Measurements from ENCODE around the gene DNAH6. TPM values are rescaled to one million over a fixed set of nuclear protein-coding genes. Genes with fewer than 3 reads are reported as not detected.

The DNAH6 gene
- total RNA-seq, 1 experiment from 2014 or later, result 1.6 TPM

- ChIA-PET CTCF (no interaction called here), POLR2A (no interaction called here), RAD21 (ENCODE audit: low non-redundant PET in 1 of 2, low total read pairs in 2 of 2, uncharacterized antibody in 2 of 2, unreplicated experiment in 2 of 2) (no interaction called here)
- no peaks in the 10 kb centered on the region for H3K4me1 ChIP-seq (ENCODE audit: control insufficient read depth in 1 of 2, insufficient read depth in 2 of 2, low read length in 2 of 2)
- no peak for TF ChIP-seq FOSL1 (IDR thresholded peaks at IDR 0.05; ENCODE audit: low read depth)
- TF ChIP-seq MAX (IDR thresholded peaks at IDR 0.05), result no peak
- TF ChIP-seq EZH2 (IDR thresholded peaks at IDR 0.05), result no peak
- TF ChIP-seq SP1 (IDR thresholded peaks at IDR 0.05; ENCODE audit: low read depth), result no peak
- no peak for TF ChIP-seq CBX3 (IDR thresholded peaks at IDR 0.05; ENCODE audit: low read depth)
- no peaks in the 10 kb centered on the region for H3K36me3 ChIP-seq (ENCODE audit: control insufficient read depth in 1 of 2, insufficient read depth in 2 of 2, low read length in 2 of 2)
- ATAC-seq, result no peak
- DNase-seq (ENCODE audit: low read depth, low spot score), result no peak
- H3K27me3 ChIP-seq (ENCODE audit: insufficient read depth, low read length), result no peaks in the 10 kb centered on the region
- peaks cover 0 to 4% of the 10 kb centered on the region in 2 experiments; a peak in 1 of 4 replicates for H3K9me3 ChIP-seq (ENCODE audit: control insufficient read depth in 1 of 2, insufficient read depth in 1 of 2, low read depth in 1 of 2, low read length in 2 of 2)
- no peak overlapping the region for H3K9ac ChIP-seq (ENCODE audit: low read length)
- no peak overlapping the region for H3K4me2 ChIP-seq (ENCODE audit: low read length)
- no peak overlapping the region for H3K27ac ChIP-seq (ENCODE audit: low read depth, low read length)
- H3K79me2 ChIP-seq (ENCODE audit: insufficient read depth, low read length), result no peaks in the 10 kb centered on the region
- no peaks in the 10 kb centered on the region for H3K9me2 ChIP-seq (ENCODE audit: insufficient read depth)
- intact Hi-C loops (cut with micrococcal nuclease), result no loop called here
- no TSS peak for BruUV-seq (replicated peaks)
- no peak overlapping the region for H2AFZ ChIP-seq (ENCODE audit: low read depth, low read length, poor library complexity, severe bottlenecking)
- no peak overlapping the region for H3K4me3 ChIP-seq (replicated peaks in 1 of 2; ENCODE audit: low read depth in 1 of 2, low read length in 2 of 2)
- H4K20me1 ChIP-seq (ENCODE audit: insufficient read depth), result no peaks in the 10 kb centered on the region
Observed at GRCh38 chr2:84640411-84640810, 124.1 kb downstream of the DNAH6 start.

- CTCF ChIA-PET, result no interaction called here
- TF ChIP-seq YY1 (IDR thresholded peaks at IDR 0.05; ENCODE audit: extremely low read depth, insufficient replicate concordance, low read depth, low read length), result no peak
- no peak for TF ChIP-seq POLR2A (IDR thresholded peaks at IDR 0.05; ENCODE audit: borderline replicate concordance, extremely low read depth, insufficient read depth, insufficient read length)
- TF ChIP-seq JUND (IDR thresholded peaks at IDR 0.05), result no peak
- TF ChIP-seq CTCF (IDR thresholded peaks at IDR 0.05 in 2 of 3, conservative IDR thresholded peaks at IDR 0.05 in 1 of 3; ENCODE audit: borderline replicate concordance in 1 of 3, insufficient read depth in 1 of 3, low read depth in 2 of 3, low read length in 2 of 3), result no peak
- no peak for TF ChIP-seq SP1 (IDR thresholded peaks at IDR 0.05; ENCODE audit: low read depth)
- TF ChIP-seq ELF1 (IDR thresholded peaks at IDR 0.05; ENCODE audit: borderline replicate concordance, low read depth), result no peak
- TF ChIP-seq ZBTB33 (IDR thresholded peaks at IDR 0.05; ENCODE audit: extremely low read depth, insufficient replicate concordance, low read length), result no peak
- TF ChIP-seq REST (IDR thresholded peaks at IDR 0.05; ENCODE audit: low read depth), result no peak
- TF ChIP-seq TCF7L2 (IDR thresholded peaks at IDR 0.05; ENCODE audit: borderline replicate concordance, extremely low read depth, insufficient read depth, insufficient read length), result no peak
- no peak for TF ChIP-seq SIN3A (IDR thresholded peaks at IDR 0.05; ENCODE audit: low read depth)
Observed at GRCh38 chr2:84641021-84641420, 124.7 kb downstream of the DNAH6 start.

More at GRCh38 chr2:84641021-84641420, 124.7 kb downstream of the DNAH6 start:
- H2AFZ ChIP-seq (ENCODE audit: low read depth, low read length, poor library complexity, severe bottlenecking), result no peak overlapping the region
- no peaks in the 10 kb centered on the region for H3K79me2 ChIP-seq (ENCODE audit: insufficient read depth, low read length)
- BruUV-seq (replicated peaks), result no TSS peak
- no peaks in the 10 kb centered on the region for H3K9me2 ChIP-seq (ENCODE audit: insufficient read depth)
- H3K4me1 ChIP-seq (ENCODE audit: control insufficient read depth in 1 of 2, insufficient read depth in 2 of 2, low read length in 2 of 2), result no peaks in the 10 kb centered on the region
- H3K9me3 ChIP-seq (ENCODE audit: control insufficient read depth in 1 of 2, insufficient read depth in 1 of 2, low read depth in 1 of 2, low read length in 2 of 2), result peaks cover 0 to 4% of the 10 kb centered on the region in 2 experiments; a peak in 1 of 4 replicates
- H3K9ac ChIP-seq (ENCODE audit: low read length), result no peak overlapping the region
- no peaks in the 10 kb centered on the region for H4K20me1 ChIP-seq (ENCODE audit: insufficient read depth)
- H3K4me3 ChIP-seq (replicated peaks in 1 of 2; ENCODE audit: low read depth in 1 of 2, low read length in 2 of 2), result no peak overlapping the region
- no peak for ATAC-seq
- no peak for DNase-seq (ENCODE audit: low read depth, low spot score)
- H3K36me3 ChIP-seq (ENCODE audit: control insufficient read depth in 1 of 2, insufficient read depth in 2 of 2, low read length in 2 of 2), result no peaks in the 10 kb centered on the region
- no peaks in the 10 kb centered on the region for H3K27me3 ChIP-seq (ENCODE audit: insufficient read depth, low read length)
- ChIA-PET POLR2A (no interaction called here), RAD21 (ENCODE audit: low non-redundant PET in 1 of 2, low total read pairs in 2 of 2, uncharacterized antibody in 2 of 2, unreplicated experiment in 2 of 2) (no interaction called here)
- no peak overlapping the region for H3K4me2 ChIP-seq (ENCODE audit: low read length)
- no peak overlapping the region for H3K27ac ChIP-seq (ENCODE audit: low read depth, low read length)
- intact Hi-C loops (cut with micrococcal nuclease), result no loop called here
